Trophoblast cell (in vitro differentiated cells and primary cell): ENCODE data around the gene GPT2. TPM values are rescaled to one million over a fixed set of nuclear protein-coding genes. Genes with fewer than 3 reads are reported as not detected.

Source experiments
- DNase-seq, 2 donors: peaks; one replicate each; pipeline ENCODE4 v3.0.0-alpha.2; 2016
- H2AFZ ChIP-seq: 2 replicates; pipeline ENCODE4 v1.6.1; 2013; ENCODE audit warnings: low read length, moderate library complexity, mild to moderate bottlenecking; ENCODE audit not compliant: insufficient read depth, poor library complexity
- H2AK5ac ChIP-seq: 2 replicates; pipeline ENCODE4 v1.6.1; 2013; ENCODE audit warnings: mild to moderate bottlenecking, low read length
- H2BK120ac ChIP-seq: 2 replicates; pipeline ENCODE4 v1.6.1; 2013; ENCODE audit warnings: low read length, mild to moderate bottlenecking, moderate library complexity; ENCODE audit not compliant: insufficient read depth, poor library complexity
- H2BK12ac ChIP-seq: 2 replicates; pipeline ENCODE4 v1.6.1; 2013; ENCODE audit warnings: mild to moderate bottlenecking, low read length, moderate library complexity
- H2BK5ac ChIP-seq: 2 replicates; pipeline ENCODE4 v1.6.1; 2013; ENCODE audit warnings: low read length, low read depth, moderate library complexity, mild to moderate bottlenecking; ENCODE audit not compliant: poor library complexity
- H3K14ac ChIP-seq: 2 replicates; pipeline ENCODE4 v1.6.1; 2013; ENCODE audit warnings: mild to moderate bottlenecking, low read length
- H3K18ac ChIP-seq: 2 replicates; pipeline ENCODE4 v1.6.1; 2013; ENCODE audit warnings: mild to moderate bottlenecking, low read length
- H3K23ac ChIP-seq: 2 replicates; pipeline ENCODE4 v1.6.1; 2013; ENCODE audit warnings: low read length
- H3K27ac ChIP-seq: 2 replicates; pipeline ENCODE4 v1.5.1; 2013; ENCODE audit warnings: low read depth, mild to moderate bottlenecking, inconsistent platforms, low read length, moderate library complexity
- H3K27me3 ChIP-seq: 2 replicates; pipeline ENCODE4 v1.6.1; 2013; ENCODE audit warnings: inconsistent platforms, mild to moderate bottlenecking, low read length, moderate library complexity; ENCODE audit not compliant: insufficient read depth
- H3K36me3 ChIP-seq, 2 experiments: 1 replicate in 1 of 2; 2 replicates in 1 of 2; pipeline ENCODE4 v1.6.1; 2013; ENCODE audit warnings: low read length in 2 of 2, mild to moderate bottlenecking in 2 of 2, moderate library complexity in 1 of 2; ENCODE audit not compliant: insufficient read depth in 2 of 2, control insufficient read depth in 1 of 2
- H3K4ac ChIP-seq: 2 replicates; pipeline ENCODE4 v1.6.1; 2013; ENCODE audit warnings: low read depth, mild to moderate bottlenecking, low read length, moderate library complexity
- H3K4me1 ChIP-seq, 2 experiments: 1 replicate in 1 of 2; 2 replicates in 1 of 2; pipeline ENCODE4 v1.6.1; 2013; ENCODE audit warnings: low read length in 2 of 2, mild to moderate bottlenecking in 2 of 2, moderate library complexity in 1 of 2; ENCODE audit not compliant: insufficient read depth in 2 of 2, control insufficient read depth in 1 of 2
- H3K4me2 ChIP-seq: 2 replicates; pipeline ENCODE4 v1.6.1; 2013; ENCODE audit warnings: inconsistent platforms, mild to moderate bottlenecking, low read length, moderate library complexity
- H3K4me3 ChIP-seq: 2 replicates; pipeline ENCODE4 v1.5.1; 2013; ENCODE audit warnings: mild to moderate bottlenecking, low read depth, low read length, inconsistent platforms
- H3K79me1 ChIP-seq: one replicate; pipeline ENCODE4 v1.6.1; 2013; ENCODE audit warnings: low read length
- H3K79me2 ChIP-seq: 2 replicates; pipeline ENCODE4 v1.6.1; 2013; ENCODE audit warnings: low read length, mild to moderate bottlenecking; ENCODE audit not compliant: control insufficient read depth, insufficient read depth, poor library complexity
- H3K9ac ChIP-seq: 2 replicates; pipeline ENCODE4 v1.6.1; 2013; ENCODE audit warnings: mild to moderate bottlenecking, low read length
- H3K9me3 ChIP-seq: 2 replicates; pipeline ENCODE4 v1.6.1; 2013; ENCODE audit warnings: low read depth, mild to moderate bottlenecking, control low read depth, inconsistent platforms, low read length; ENCODE audit not compliant: insufficient read depth
- H4K12ac ChIP-seq: 2 replicates; pipeline ENCODE4 v1.6.1; 2013; ENCODE audit warnings: low read depth, mild to moderate bottlenecking, low read length, moderate library complexity
- H4K8ac ChIP-seq: 2 replicates; pipeline ENCODE4 v1.6.1; 2013; ENCODE audit warnings: low read depth, mild to moderate bottlenecking, low read length, moderate library complexity
- H4K91ac ChIP-seq: one replicate; pipeline ENCODE4 v1.6.1; 2013; ENCODE audit warnings: low read depth, mild to moderate bottlenecking, low read length, moderate library complexity
- WGBS: extraction: QIAGEN DNeasy Blood & Tissue Kit; methylation state at CpG from one replicate; pipeline ENCODE4 v1.1.7; 2013; ENCODE audit warnings: missing lambda C conversion rate; ENCODE audit not compliant: insufficient read length, insufficient coverage; ENCODE audit errors: extremely low coverage; 5-methylcytosine and 5-hydroxymethylcytosine counted together
- polyA plus RNA-seq: library from polyadenylated mRNA; stranded (reverse); fragments of 200-250 nt; gene quantifications from 2 replicates; pipeline ENCODE4 v1.2.3, GENCODE V29; 2013

Gene GPT2
- polyA plus RNA-seq, result 73.2 and 77.7 TPM in 2 replicates

GRCh38 chr16:46883690-46884512 lies at the start of gene GPT2:
GPT2 (plus strand) TSS chr16:46884362; CDS start chr16:46884716, 354 bp downstream.
- Histone ChIP-seq H3K79me2 (peaks cover 15% of the 10 kb centered on the region), H2AK5ac (peak within 1 kb of the TSS; percentile 3), H4K8ac (peak within 1 kb of the TSS; percentile 74), H2BK12ac (no peak within 1 kb of the TSS), H2AFZ (peak within 1 kb of the TSS; percentile 75), H3K4me3 (peak within 1 kb of the TSS; percentile 98), H3K4ac (peak within 1 kb of the TSS; percentile 60), H4K91ac (peak within 1 kb of the TSS; percentile 81), H3K36me3 (no peaks in the 10 kb centered on the region), H3K14ac (peak within 1 kb of the TSS; percentile 84), H3K9ac (peak within 1 kb of the TSS; percentile 77), H4K12ac (peak within 1 kb of the TSS; percentile 34), H3K9me3 (no peaks in the 10 kb centered on the region), H3K4me1 (peaks cover 14 to 31% of the 10 kb centered on the region in 2 experiments), H3K27ac (peak within 1 kb of the TSS; percentile 36), H2BK120ac (peak within 1 kb of the TSS; percentile 65), H3K23ac (no peak within 1 kb of the TSS), H2BK5ac (peak within 1 kb of the TSS; percentile 55), H3K18ac (peak within 1 kb of the TSS; percentile 96), H3K79me1 (peaks cover 15% of the 10 kb centered on the region), H3K27me3 (no peaks in the 10 kb centered on the region), H3K4me2 (peak within 1 kb of the TSS; percentile 64)
- WGBS, result no CpG with 5 or more reads among the region's 75 CpGs
- peak; percentile 99 for DNase-seq

DNA sequence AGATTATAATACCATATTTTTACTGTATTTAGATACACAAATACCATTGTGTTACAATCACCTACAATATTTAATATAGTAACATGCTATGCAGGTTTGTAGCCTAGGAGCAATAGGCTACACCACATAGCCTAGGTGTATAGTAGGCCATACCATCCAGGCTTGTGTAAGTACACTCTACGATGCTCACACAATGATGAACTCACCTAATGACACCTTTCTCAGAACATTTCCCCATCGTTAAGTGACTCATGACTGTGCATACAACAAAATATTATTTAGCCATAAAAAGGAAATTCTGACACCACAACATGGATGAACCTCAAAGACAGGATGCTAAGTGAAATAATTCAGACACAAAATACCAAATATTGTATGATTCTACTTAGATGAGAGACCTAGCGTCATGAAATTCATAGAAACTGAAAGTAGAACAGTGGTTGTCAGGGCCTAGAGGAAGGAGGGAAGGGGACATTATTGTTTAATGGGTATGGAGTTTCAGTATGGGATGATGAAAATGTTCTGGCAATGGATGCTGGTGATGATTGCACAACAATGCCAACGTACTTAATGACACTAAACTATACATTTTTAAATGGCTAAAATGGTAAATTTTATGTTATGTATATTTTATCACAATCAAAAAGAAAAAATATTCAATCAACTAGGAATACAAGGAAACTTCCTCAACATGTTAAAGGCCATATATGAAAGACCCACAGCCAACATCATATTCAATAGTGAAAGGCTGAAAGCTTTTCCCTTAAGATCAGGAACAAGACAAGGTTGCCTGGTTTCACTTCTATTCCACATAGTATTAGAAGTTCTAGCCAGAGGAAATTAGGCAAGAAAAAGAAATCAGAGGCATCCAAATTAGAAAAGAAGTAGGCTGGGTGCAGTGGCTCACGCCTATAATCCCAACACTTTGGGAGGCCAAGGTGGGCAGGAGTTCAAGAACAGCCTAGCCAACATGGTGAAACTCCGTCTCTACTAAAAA lies 47.3 kb upstream of the GPT2 start:
- no peak overlapping the region for H2AFZ ChIP-seq
- no CpG with 5 or more reads among the region's 6 CpGs for WGBS

GRCh38 chr16:46839986-46840443 lies 44.1 kb upstream of the GPT2 start:
- WGBS, result no CpG with 5 or more reads among the region's 11 CpGs
- Histone ChIP-seq H3K4me1 (no peaks in the 10 kb centered on the region), H3K4me3 (no peak overlapping the region), H2BK5ac (no peak overlapping the region), H3K4me2 (no peak overlapping the region), H3K36me3 (no peaks in the 10 kb centered on the region), H3K79me1 (no peaks in the 10 kb centered on the region), H4K8ac (no peak overlapping the region), H3K27ac (no peak overlapping the region), H4K91ac (no peak overlapping the region), H3K79me2 (no peaks in the 10 kb centered on the region), H2AK5ac (no peak overlapping the region), H3K4ac (no peak overlapping the region), H3K27me3 (no peaks in the 10 kb centered on the region), H3K23ac (no peak overlapping the region), H3K9ac (no peak overlapping the region), H2BK120ac (no peak overlapping the region), H3K14ac (no peak overlapping the region), H4K12ac (no peak overlapping the region), H2BK12ac (no peak overlapping the region), H3K18ac (no peak overlapping the region), H2AFZ (no peak overlapping the region), H3K9me3 (peaks cover 4% of the 10 kb centered on the region)
- DNase-seq, result no peak

More for the DNA sequence above, 47.3 kb upstream of the GPT2 start:
- H3K27ac ChIP-seq, result no peak overlapping the region
- no peak overlapping the region for H2AK5ac ChIP-seq
- H3K18ac ChIP-seq, result no peak overlapping the region
- no peak overlapping the region for H3K4me2 ChIP-seq
- H2BK120ac ChIP-seq, result no peak overlapping the region
- no peak for DNase-seq
- H3K9ac ChIP-seq, result no peak overlapping the region
- no peak overlapping the region for H3K4ac ChIP-seq
- H4K12ac ChIP-seq, result no peak overlapping the region
- no peaks in the 10 kb centered on the region for H3K27me3 ChIP-seq
- no peak overlapping the region for H2BK5ac ChIP-seq
- H4K91ac ChIP-seq, result no peak overlapping the region
- no peaks in the 10 kb centered on the region for H3K79me2 ChIP-seq
- no peaks in the 10 kb centered on the region for H3K79me1 ChIP-seq
- no peak overlapping the region for H3K23ac ChIP-seq
- H3K14ac ChIP-seq, result no peak overlapping the region
- H3K4me3 ChIP-seq, result no peak overlapping the region
- H3K9me3 ChIP-seq, result no peaks in the 10 kb centered on the region
- H2BK12ac ChIP-seq, result no peak overlapping the region
- H4K8ac ChIP-seq, result no peak overlapping the region
- no peaks in the 10 kb centered on the region for H3K4me1 ChIP-seq
- H3K36me3 ChIP-seq, result no peaks in the 10 kb centered on the region

DNA sequence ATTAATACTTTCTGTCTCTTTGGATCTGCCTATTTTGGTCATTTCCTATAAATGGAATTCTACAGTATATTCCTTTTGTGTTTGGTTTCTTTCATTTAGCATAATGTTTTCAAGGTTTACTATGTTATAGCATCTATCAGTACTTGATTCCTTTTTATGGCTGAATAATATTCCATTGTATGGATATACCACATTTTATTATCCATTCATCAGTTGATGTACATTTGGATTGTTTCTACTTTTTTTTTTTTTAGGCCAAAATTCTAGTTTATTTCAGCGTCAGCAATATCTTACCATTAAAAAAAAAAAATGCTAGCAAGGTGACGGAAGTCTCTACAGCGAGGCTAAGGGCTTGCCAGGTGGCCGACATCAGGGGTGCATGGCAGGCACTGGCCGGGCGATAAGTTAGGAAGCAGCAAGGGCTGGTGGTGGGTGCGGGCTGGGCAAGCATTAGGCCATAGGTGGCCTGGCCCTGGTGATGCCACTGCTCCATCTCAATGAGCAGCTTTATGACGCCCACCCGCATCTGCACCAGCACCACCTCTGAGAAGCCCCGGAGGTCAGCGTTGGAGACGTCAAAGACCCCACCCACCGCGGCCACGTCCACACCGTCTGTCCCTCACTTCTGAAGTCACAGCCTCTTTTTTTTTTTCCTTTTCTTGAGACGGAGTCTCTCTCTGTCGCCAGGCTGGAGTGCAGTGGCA lies 41.8 kb upstream of the GPT2 start:
- Histone ChIP-seq H3K9me3 (peaks cover 4% of the 10 kb centered on the region), H3K18ac (no peak overlapping the region), H3K4me3 (no peak overlapping the region), H3K27ac (no peak overlapping the region), H3K14ac (no peak overlapping the region), H3K4me1 (no peaks in the 10 kb centered on the region), H3K9ac (no peak overlapping the region), H3K36me3 (no peaks in the 10 kb centered on the region), H3K4ac (no peak overlapping the region), H4K12ac (no peak overlapping the region), H2BK120ac (no peak overlapping the region), H2AFZ (no peak overlapping the region), H2BK12ac (no peak overlapping the region), H3K23ac (no peak overlapping the region), H4K8ac (no peak overlapping the region), H3K4me2 (no peak overlapping the region), H3K79me1 (peaks cover 2% of the 10 kb centered on the region), H4K91ac (no peak overlapping the region), H3K79me2 (no peaks in the 10 kb centered on the region), H2AK5ac (no peak overlapping the region), H2BK5ac (no peak overlapping the region), H3K27me3 (no peaks in the 10 kb centered on the region)
- no peak for DNase-seq
- WGBS, result no CpG with 5 or more reads among the region's 18 CpGs
